Caki2 (cell line): ENCODE results near the gene VCP. TPM values are rescaled to one million over a fixed set of nuclear protein-coding genes. Genes with fewer than 3 reads are reported as not detected.

Experiments used
- DNase-seq: peaks from one replicate; pipeline ENCODE4 v3.0.0-alpha.2; 2015; ENCODE audit warnings: low read depth
- in situ Hi-C: cut with HindIII; loops from 2 replicates; pipeline ENCODE4 v1.10.0; 2016; ENCODE audit warnings: low sequenced_read_pairs, low pct_unique_long_range_greater_than_20kb, mixed read lengths
- total RNA-seq: library from RNA; depleted of rRNA; stranded (reverse); fragments of >200 nt; shearing (Covaris generic); gene quantifications from 2 replicates; pipeline ENCODE4 v1.2.3, GENCODE V29; 2014; ENCODE audit warnings: low replicate concordance

Gene VCP
- total RNA-seq, 1 experiment from 2014 or later: 118 TPM

DNA sequence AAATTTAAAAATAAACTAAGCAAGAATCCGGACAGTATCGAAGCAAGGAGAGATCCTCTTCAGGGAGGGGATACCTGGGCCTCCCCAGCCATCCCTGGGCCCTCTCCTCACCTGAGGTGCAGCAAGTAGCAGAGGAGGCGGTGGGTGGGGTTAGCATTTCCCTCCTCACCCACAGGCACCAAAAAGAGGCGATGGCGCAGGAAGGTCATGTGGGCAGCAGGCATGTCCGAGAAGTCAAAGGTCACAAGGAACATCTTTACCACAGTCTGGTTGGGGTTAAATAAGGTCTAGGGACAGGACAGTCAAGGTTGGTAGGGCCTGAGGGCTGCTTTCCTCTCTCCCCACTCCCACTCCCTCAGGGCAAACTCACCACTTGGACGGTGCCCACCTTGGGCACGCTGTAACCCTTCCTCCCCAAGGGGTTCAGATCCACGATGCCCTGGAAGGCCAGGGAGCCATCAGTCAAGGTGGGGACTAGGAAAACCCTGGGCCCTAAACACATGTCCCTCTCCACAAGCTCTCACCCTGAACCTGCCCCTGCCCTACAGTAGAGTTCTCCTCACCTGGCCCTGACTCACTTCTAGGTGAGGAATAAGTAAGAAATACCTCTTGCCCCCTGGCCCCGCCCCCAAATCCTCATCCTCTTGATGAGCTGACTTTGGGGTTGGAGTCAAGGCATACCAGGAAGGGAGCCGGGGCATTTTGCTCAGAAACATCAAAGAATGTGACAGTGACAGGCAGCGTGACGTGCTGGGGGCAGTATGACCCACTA, 33.3 kb upstream of the VCP start:
- no peak for DNase-seq
- in situ Hi-C loops: no loop called here

DNA sequence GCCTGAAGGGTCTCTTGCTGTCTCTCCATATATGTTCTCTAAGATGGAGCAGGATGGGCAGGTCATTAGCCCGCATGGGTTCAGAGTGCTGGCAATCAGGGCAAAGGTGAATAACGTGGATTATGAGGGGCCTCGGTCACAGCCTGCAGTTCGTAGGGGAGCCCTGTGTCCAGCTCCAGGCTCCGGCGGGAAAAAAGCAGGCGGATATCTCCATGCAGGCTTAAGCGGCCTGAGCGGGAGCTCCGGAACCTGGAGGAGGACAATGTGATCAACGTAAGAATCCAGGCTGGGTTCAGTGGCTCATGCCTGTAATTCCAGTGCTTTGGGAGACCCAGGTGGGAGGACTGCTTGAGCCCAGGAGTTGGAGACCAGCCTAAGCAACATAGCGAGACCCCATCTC, 32.7 kb upstream of the VCP start:
- DNase-seq: no peak
- in situ Hi-C loops: no loop called here

DNA sequence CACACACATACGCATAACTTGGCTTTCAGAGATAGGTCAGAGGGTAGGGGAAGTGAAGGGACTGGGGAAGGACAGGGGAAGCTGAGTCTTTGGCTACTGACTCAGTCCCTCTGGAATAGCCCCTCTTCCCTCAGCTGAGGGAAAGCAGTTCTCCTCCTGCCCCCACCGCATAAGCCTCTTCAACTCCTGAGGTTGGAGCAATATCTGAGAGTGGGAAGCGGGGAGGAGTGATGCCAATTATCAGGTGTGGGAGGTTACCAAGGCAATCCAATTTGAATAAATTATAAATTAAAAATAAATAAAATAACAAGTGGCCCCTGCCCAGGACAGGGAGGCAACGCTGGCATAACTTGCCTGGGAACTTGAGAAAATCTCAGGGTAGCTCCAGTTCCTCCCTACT, 32.2 kb upstream of the VCP start:
- no peak for DNase-seq

DNA sequence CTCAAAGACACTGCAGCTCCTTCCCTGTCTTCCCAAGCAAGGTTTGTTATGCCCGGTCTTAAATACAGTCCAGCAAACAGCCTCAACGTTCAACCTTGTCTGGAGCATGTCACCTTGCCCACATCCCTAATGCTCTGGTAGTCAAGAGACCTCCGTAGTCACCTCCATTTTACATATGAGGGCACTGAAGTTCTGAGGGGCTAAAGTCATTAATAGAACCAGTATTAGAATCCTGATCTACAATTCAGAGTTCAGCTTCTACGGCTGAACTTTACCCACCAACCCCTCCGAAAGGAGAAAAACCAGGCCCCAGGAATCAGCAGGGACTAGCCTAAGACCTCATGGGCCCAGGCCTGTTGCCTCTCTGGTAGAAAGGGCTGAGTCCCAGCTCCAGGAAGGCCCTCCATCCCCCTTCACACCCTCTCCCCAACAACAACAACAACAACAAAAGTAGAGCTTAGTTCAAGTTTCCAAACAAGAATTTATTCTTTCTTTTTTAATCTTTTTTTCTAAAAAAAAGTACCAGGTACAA, 31.3 kb upstream of the VCP start:
- in situ Hi-C loops: no loop called here
- DNase-seq: no peak

More for the DNA sequence above, 32.2 kb upstream of the VCP start:
- in situ Hi-C loops: no loop called here

DNA sequence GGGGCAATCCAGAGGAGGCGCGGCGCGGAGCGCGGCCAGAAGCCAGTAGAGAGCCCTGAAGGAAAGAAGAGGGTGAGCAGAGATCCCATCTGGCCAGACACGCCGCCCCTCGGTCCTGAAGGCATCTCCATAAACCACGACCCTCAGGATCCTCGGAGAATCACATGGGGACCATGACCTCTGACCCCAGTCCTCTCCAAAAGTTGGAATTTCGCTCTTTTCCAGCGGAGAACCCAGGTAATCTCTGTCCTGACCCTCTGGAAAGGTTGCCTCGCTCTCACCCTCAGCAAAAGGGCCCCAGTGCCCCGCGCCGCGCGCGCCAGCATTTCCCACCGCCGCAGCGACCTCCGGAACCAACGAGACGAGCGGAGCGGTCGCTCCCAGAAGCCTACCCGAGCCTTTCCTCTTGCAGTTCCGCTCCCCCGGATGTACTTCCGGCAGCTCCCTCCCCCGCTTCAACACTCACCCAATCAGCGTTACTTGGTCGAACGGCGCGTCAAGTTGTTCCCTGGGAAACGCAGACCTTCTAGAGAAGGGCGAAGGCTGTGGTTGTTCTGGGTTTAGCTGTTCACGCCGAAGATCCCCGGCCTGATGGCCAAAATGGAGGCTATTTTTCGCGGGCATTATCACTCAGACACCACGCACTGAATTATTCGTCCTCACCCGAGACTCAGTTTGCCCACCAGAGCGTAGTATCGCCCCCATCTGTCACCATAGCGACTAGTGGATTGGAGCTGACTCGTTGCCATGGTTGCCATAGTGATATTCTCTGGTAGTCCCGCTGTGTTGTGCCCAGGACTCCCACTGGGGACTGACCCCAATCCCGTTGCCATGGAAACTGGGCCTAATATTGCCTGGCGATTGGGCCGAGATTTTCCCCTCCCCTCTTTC, 30.6 kb upstream of the VCP start, which contains the start of gene STOML2:
STOML2 (minus strand) TSS at position 363 of the 891 bp plus-strand sequence; CDS start at position 326, 37 bp downstream.
- DNase-seq: peak; percentile 89
- in situ Hi-C loops: no loop called here

DNA sequence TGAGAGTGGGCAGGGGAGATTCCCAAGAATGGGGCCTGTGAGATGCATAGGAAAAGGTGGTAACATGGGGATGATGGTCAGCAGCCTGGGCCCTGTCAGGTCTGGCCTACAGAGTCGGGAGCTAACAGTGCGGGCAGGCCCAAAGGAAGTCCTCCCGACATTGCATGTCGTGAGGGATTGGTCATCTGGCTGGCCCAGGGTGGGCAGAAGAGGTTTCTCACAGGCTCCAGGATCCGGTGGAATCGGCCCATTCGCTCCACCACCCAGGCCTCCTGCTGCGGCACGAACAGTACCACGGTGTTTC, 30.0 kb upstream of the VCP start:
- in situ Hi-C loops: no loop called here
- no peak for DNase-seq

DNA sequence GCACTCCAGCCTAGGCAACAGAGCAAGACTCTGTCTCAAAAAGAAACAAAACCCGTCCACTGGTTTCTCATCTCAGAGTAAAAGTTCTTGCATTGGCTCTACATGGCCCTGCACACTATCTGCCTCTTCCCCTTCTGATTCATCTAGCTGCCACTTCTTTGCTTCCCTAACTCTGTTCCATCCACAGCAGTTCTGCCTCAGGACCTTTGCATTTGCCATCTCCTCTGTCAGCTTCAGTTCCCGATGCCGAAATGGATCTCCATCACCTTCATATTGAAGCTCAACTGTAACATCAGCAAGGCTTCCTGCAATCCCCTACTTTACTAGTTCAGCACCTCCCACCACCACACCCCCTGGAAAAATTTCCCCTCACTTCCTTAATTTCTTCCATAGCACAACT, 25.1 kb upstream of the VCP start:
- DNase-seq: no peak
- in situ Hi-C loops: no loop called here

DNA sequence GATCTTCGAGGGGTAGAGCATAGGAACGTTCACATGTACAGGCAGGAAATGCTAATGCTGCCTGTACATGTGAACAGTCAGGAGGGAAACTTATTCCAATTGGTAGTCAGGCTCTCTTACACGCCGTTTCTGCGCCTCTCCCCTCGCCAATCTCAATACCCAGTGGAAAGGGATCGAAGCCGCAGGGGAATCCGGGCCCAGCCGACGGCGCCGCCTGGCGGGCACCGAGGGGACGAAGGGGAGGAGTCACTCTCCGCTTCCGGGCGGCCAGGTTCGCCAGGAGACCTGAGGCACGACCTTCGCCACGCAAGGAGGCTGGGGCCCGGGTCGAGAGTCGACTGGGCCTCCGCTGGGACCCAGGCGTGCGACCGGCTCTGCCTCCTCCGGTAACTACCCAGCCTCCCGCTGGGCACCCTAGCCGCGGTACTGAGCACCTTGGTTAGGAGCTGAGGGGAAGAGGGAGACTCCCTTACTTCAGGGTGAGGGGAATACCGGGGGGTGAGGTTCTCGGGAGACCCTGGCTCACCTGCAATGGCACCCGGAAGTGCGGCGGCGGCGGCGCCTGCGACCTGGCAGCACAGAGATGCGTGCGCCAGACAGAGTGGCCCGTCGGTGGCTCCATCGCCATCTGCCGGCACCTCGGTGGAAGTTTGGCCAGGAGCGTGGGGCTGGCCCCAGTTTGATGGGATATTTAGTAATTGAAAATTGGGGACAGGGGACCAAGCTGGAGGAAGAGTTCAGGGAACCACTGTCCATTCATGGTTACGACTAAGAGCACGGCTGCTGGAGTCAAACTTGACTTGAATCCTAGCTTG, 23.8 kb upstream of the VCP start, which contains the start of gene PIGO:
PIGO (minus strand) TSS at position 557 of the 815 bp plus-strand sequence. CDS start 1,026 bp downstream, outside the sequence.
- DNase-seq: peak; percentile 86
- in situ Hi-C loops: no loop called here

DNA sequence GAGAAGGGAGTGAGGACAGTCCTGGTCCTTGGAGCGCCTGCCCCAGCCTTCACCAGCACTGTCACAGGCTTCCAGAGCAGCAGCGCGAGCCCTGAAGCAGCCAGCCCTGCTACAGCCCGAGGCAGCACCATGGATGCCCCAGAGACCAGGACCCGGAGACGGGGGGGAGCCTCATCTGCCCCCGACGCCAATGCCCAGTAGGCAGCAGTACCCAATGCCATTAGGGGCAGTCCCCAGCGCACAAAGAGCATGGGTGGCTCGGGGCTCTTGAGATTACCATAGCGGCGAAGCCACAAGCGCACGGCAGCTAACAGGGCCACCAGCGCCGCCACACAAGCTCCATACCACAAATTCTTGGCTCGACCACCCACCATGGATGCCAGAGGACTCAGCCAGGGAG, 19.1 kb upstream of the VCP start:
- in situ Hi-C loops: no loop called here
- no peak for DNase-seq

DNA sequence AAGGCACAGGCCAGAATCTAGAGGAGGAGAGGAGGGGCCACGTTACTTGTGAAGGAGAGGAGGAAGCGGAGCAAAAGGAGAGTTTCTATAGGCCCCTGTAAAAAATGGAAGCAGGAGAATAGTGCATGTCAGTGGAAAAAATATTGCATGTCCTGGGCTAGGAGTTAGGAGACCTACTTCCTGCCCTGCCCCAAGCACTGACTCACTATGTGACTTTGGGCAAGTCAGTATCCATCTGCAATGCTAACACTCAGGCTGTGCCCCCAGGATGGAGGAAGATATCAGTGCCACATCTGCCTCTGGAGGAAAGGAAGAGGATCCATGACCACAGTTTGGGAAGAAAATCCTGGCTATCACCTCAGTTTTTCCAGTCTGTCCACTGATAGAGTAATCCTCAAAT, 17.0 kb upstream of the VCP start:
- in situ Hi-C loops: no loop called here
- no peak for DNase-seq

DNA sequence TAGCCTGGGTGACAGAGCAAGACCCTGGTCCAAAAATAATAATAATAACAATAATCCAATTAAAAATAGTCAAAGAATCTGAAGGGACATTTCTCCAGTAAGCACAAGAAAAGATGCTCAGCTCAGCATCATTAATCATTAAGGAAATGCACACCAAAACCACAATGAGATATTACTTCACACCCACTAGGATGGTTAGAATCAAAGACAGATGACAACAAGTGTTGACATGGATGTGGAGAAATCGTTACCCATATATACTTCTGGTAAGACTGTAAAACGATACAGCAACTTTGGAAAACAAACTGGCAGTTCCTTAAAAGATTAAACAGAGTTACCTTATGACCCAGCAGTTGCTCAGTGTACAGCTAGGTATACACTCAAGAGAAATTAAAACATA, 12.7 kb upstream of the VCP start:
- in situ Hi-C loops: no loop called here
- no peak for DNase-seq

DNA sequence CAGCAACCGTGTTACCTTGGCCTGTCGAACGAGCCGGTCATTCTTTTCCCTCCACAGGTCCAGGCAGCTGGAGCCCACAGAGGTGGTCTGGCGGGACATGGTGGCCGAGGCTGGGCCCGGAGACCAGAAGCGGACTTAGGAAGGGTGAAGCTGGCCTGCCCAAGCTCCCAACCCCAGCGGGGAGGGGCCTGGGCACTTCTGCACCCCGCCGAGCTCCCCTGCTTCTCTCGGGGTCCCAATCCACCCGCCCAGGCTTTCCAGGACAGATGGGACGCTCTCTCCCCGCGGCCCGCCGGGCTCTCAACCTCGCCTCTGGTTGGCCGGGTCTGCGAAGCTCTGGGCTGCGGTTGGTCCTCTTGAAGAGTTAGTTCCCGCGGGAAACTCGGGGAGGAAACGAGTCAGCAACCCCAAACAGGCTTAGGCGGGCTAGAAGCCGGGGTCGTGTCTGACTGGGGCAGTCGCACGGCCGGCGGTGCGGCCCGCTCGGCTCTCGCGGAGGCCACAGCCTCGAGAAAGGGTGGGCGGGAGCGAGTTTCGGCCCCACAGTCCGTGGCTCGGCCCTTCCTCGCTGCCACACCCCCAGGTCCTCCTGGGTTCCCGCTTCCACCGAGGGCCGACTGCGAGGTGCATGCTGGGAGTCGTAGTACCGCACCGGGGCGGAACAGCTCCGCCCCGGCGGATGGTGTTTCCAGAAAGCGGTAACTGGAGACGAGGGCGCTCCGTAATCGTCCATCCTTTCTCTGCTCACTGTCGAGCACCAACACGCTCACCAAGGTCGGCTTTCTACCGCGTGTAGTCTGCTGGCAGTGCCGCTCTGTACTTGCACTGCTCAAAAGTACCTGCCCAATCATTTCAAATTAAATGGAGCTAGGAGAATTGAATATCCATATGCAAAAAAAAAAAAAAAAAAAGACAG, 7.3 kb upstream of the VCP start, which contains the start of gene FANCG:
FANCG (minus strand) TSS at position 517 of the 916 bp plus-strand sequence; CDS start at position 99, 418 bp downstream.
- peak; percentile 89 for DNase-seq
- in situ Hi-C loops: no loop called here

DNA sequence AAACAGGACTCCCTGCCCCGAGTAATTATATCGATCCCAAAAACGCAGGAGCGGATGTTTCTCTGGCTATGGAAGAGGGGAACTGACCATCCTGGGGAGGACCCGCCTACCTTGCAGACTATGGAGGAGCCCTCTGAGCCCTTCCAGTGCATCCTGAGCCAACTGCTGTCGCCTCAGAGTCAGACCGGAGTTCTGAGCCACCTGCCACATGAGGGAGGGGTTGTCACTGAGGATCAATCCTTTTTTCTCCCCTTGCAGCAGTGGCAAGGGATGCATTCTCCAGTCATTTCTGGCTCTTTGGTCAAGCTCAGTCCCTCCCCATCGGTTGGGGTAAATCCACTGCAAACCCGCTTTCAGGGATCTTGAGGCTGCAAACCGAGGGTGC, 6.6 kb upstream of the VCP start:
- in situ Hi-C loops: no loop called here
- no peak for DNase-seq

DNA sequence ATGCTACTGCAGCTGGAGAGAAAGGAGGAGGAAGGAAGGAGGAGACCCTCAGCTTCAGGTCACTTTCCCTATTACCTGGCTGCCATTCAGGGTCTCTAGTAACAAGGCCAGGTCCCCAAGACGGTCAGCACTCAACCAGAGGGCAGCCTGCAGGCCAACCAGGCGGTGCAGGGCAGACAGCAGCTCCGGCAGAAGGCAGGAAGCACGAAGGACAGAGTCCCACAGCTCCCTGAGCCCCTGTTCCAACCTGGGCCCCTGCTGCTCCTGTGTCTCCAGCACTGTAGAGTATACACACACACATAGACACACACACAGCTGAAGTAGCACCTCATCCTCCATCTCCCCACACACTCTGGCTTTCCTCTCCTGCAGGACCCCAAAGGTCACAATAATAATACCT, 5.6 kb upstream of the VCP start:
- DNase-seq: no peak
- in situ Hi-C loops: no loop called here

DNA sequence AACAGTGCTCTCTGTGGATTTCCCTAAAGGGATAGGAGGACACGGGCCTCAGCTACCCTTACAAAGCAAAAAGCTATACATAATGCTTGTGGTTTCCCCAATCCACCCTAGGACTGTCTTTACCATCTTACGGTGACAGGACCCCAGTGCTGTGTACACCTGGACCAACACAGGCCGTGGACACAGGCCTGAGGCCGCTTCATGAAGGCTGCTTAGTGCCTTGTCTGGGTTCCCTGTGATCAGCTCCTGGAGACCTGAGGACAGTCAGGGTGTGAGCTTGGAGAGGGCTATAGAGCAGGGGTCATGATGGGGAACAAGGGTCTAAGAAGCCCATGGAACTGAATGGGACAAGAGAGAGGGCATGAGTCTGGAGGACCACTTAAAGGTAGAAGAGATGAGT, 4.4 kb upstream of the VCP start:
- in situ Hi-C loops: no loop called here
- no peak for DNase-seq

DNA sequence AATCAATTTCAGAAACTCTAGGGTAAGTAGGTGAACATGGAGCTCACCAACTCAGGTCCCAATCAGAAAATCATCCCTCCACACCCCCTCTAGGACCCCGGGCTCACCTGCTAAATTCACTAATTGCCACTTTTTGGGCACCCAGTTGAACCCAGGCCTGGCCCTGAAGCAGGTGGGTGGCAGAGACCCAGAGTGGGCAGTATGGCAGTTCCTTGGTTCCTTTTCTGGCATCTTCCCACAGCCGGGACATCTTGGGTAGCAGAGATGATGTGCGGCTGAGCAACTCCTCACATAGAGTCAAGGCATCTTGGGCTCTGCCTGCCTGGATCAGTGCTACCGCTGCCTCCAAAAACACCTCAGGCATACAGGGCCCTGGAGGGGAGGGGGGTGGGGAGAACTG, 2.9 kb upstream of the VCP start:
- DNase-seq: no peak
- in situ Hi-C loops: no loop called here

DNA sequence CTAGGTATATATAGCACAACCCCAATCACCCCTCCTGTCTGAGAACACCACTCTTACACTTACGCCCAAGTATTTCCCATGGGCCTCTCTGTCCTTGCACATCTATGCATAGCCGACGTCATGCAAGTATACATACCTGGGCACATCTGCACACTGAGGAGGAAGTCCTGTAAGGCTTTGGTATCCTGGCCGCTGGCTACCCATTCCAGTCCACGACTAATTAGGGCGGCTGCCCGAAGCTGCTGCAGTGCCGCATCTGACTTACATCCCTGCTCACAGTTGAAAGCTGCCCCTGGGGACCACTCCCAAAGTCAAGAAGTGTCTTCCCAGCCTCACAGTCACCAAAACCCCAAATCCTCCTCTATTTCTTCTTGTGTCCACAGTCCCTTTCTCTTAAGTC, 2.4 kb upstream of the VCP start:
- DNase-seq: no peak
- in situ Hi-C loops: no loop called here
